ENCODE results near the gene VEGFC.

DNA sequence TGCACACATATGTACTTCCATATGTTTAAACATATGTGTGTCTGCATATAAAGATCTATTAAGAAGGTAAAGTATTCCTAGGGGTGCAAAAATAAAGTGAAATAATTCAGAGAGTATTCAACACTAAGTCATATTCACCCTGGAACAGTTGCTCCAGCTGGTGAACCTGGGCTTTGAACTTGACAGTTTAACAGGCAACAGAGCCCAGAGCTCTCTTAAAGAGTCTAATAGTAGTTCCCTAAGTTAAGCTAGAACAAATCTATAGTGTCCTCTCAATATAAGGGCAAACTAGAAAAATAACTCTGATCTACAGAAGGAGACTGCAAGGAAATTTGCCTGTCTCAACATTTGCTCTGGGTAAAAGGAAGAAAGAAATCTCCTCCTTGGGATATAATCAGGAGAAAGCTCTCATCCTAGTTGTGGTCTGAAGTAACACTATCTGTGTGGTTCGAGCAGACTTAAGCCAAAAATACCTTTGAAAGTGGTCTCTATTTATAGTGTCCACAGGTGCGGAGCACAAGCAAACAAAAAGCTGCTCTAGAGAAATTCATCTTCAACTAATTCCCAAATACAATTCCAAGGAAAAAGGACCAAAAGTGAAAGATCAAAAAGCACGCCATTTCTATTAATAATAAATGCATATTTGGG lies 29.9 kb downstream of the VEGFC start:
- TF ChIP-seq, protein P1, sequence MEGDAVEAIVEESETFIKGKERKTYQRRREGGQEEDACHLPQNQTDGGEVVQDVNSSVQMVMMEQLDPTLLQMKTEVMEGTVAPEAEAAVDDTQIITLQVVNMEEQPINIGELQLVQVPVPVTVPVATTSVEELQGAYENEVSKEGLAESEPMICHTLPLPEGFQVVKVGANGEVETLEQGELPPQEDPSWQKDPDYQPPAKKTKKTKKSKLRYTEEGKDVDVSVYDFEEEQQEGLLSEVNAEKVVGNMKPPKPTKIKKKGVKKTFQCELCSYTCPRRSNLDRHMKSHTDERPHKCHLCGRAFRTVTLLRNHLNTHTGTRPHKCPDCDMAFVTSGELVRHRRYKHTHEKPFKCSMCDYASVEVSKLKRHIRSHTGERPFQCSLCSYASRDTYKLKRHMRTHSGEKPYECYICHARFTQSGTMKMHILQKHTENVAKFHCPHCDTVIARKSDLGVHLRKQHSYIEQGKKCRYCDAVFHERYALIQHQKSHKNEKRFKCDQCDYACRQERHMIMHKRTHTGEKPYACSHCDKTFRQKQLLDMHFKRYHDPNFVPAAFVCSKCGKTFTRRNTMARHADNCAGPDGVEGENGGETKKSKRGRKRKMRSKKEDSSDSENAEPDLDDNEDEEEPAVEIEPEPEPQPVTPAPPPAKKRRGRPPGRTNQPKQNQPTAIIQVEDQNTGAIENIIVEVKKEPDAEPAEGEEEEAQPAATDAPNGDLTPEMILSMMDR (IDR thresholded peaks at IDR 0.05), result no peak
- no peak for TF ChIP-seq POLR2A (IDR thresholded peaks at IDR 0.05)

All from ovary (tissue), 3 donors.